Suppressor macrophage (primary cell): ENCODE data around the gene WDR75.

ENCODE experiments used
- DNase-seq, 4 experiments: peaks; one replicate each; pipeline ENCODE4 v3.0.0-alpha.2; 2020 to 2022

WDR75 gene

GRCh38 chr2:189500456-189501160, 59.3 kb downstream of the WDR75 start:
- no peak for DNase-seq

- no peak for DNase-seq
These were observed 60.2 kb downstream of the WDR75 start for GRCh38 chr2:189501487-189501886.

GRCh38 chr2:189502714-189503113, 61.4 kb downstream of the WDR75 start:
- no peak for DNase-seq

- DNase-seq = no peak
These were observed 63.0 kb downstream of the WDR75 start for GRCh38 chr2:189504238-189504637.

GRCh38 chr2:189505492-189505891, 64.2 kb downstream of the WDR75 start:
- no peak for DNase-seq

GRCh38 chr2:189506514-189506976, 65.3 kb downstream of the WDR75 start:
- peak in 1 of 4 experiments; percentile 33 for DNase-seq

GRCh38 chr2:189511210-189511959, 70.1 kb downstream of the WDR75 start:
- DNase-seq = no peak

- DNase-seq = no peak
These were observed 70.7 kb downstream of the WDR75 start for GRCh38 chr2:189511960-189512319.

GRCh38 chr2:189512879-189513278, 71.6 kb downstream of the WDR75 start:
- DNase-seq = no peak

GRCh38 chr2:189514104-189514503, 72.8 kb downstream of the WDR75 start:
- peak; percentile 50 to 89 (median 71) for DNase-seq

GRCh38 chr2:189515264-189515663, 74.0 kb downstream of the WDR75 start:
- peak; percentile 40 to 77 (median 52) for DNase-seq

- peak in 3 of 4 experiments; percentile 32 to 63 (median 55) for DNase-seq
These were observed 75.3 kb downstream of the WDR75 start for GRCh38 chr2:189516546-189516945.

- DNase-seq = peak; percentile 29 to 64 (median 38)
These were observed 76.7 kb downstream of the WDR75 start for GRCh38 chr2:189517847-189518535.

- no peak for DNase-seq
These were observed 78.5 kb downstream of the WDR75 start for GRCh38 chr2:189519631-189520387.

GRCh38 chr2:189521699-189522434, 80.6 kb downstream of the WDR75 start:
- DNase-seq = no peak

GRCh38 chr2:189522435-189523151, 81.3 kb downstream of the WDR75 start:
- peak; percentile 25 to 71 (median 53) for DNase-seq

GRCh38 chr2:189524746-189525145, 83.5 kb downstream of the WDR75 start:
- no peak for DNase-seq
